GM23338 (cell line): ENCODE data around the gene CRYBG3. TPM values are rescaled to one million over a fixed set of nuclear protein-coding genes. Genes with fewer than 3 reads are reported as not detected.

ENCODE experiments used
- ATAC-seq: fragments of 200-7000 bp; cut with Tn5 transposase; 3 replicates; pipeline ENCODE4 v1.9.1; 2020
- DNase-seq: peaks from one replicate; pipeline ENCODE4 v3.0.0-alpha.2; 2015; ENCODE audit warnings: low spot score
- H2AFZ ChIP-seq: fragments of 200-600 bp; sonication (generic); 2 replicates; pipeline ENCODE4 v1.8.0; 2016; ENCODE audit warnings: antibody characterized with exemption, mild to moderate bottlenecking, moderate library complexity
- H3F3A ChIP-seq: fragments of 200-600 bp; sonication (generic); replicated peaks from 2 replicates; pipeline ENCODE4 v1.8.0; 2017; ENCODE audit warnings: antibody characterized with exemption, mixed run types, low read depth
- H3K27ac ChIP-seq: fragments of 200-600 bp; sonication (generic); 2 replicates; pipeline ENCODE4 v1.6.1; 2016; ENCODE audit warnings: low read depth
- H3K27me3 ChIP-seq: fragments of 200-600 bp; sonication (generic); 2 replicates; pipeline ENCODE4 v1.8.0; 2016; ENCODE audit warnings: mild to moderate bottlenecking, mixed run types, moderate library complexity; ENCODE audit not compliant: insufficient read depth
- H3K36me3 ChIP-seq: fragments of 200-600 bp; sonication (generic); 2 replicates; pipeline ENCODE4 v1.8.0; 2016; ENCODE audit warnings: mild to moderate bottlenecking; ENCODE audit not compliant: insufficient read depth
- H3K4me1 ChIP-seq: fragments of 200-600 bp; sonication (generic); 2 replicates; pipeline ENCODE4 v1.8.0; 2016; ENCODE audit warnings: mild to moderate bottlenecking, moderate library complexity; ENCODE audit not compliant: insufficient read depth
- H3K4me2 ChIP-seq: fragments of 200-600 bp; sonication (generic); 2 replicates; pipeline ENCODE4 v1.7.1; 2017; ENCODE audit warnings: mixed run types
- H3K4me3 ChIP-seq: fragments of 200-600 bp; sonication (generic); 2 replicates; pipeline ENCODE4 v1.6.1; 2016; ENCODE audit warnings: mixed run types
- H3K79me2 ChIP-seq: fragments of 200-600 bp; sonication (generic); replicated peaks from 2 replicates; pipeline ENCODE4 v1.8.0; 2017; ENCODE audit warnings: mild to moderate bottlenecking; ENCODE audit not compliant: insufficient read depth
- H3K9me2 ChIP-seq: fragments of 200-600 bp; sonication (generic); 2 replicates; pipeline ENCODE4 v1.8.0; 2017; ENCODE audit not compliant: insufficient read depth
- H4K20me1 ChIP-seq: fragments of 200-600 bp; sonication (generic); replicated peaks from 2 replicates; pipeline ENCODE4 v1.8.0; 2017; ENCODE audit warnings: mild to moderate bottlenecking; ENCODE audit not compliant: insufficient read depth
- H3K27ac Mint-ChIP-seq: 2 replicates; pipeline ENCODE4 v1.8.0; 2020; ENCODE audit warnings: inconsistent platforms, mild to moderate bottlenecking, moderate library complexity, mixed read lengths
- H3K27me3 Mint-ChIP-seq: 3 replicates; pipeline ENCODE4 v1.8.0; 2022; ENCODE audit warnings: low read depth, mild to moderate bottlenecking, moderate library complexity, mixed read lengths, inconsistent platforms; ENCODE audit not compliant: insufficient read depth, poor library complexity
- H3K36me3 Mint-ChIP-seq: 3 replicates; pipeline ENCODE4 v1.8.0; 2021; ENCODE audit warnings: low read depth, mild to moderate bottlenecking, inconsistent platforms, moderate library complexity, mixed read lengths
- H3K4me1 Mint-ChIP-seq: 3 replicates; pipeline ENCODE4 v1.8.0; 2020; ENCODE audit warnings: mild to moderate bottlenecking, inconsistent platforms, mixed read lengths
- H3K4me3 Mint-ChIP-seq: 3 replicates; pipeline ENCODE4 v1.8.0; 2021; ENCODE audit warnings: moderate library complexity, mild to moderate bottlenecking, inconsistent platforms, mixed read lengths
- H3K9me3 Mint-ChIP-seq: 3 replicates; pipeline ENCODE4 v1.8.0; 2020; ENCODE audit warnings: moderate library complexity, mild to moderate bottlenecking, inconsistent platforms, mixed read lengths
- CREB1 ChIP-seq: fragments of 250-450 bp; sonication (Bioruptor Pico); IDR thresholded peaks from 2 replicates; pipeline ENCODE4 v1.5.0; 2020; ENCODE audit warnings: low read depth, mild to moderate bottlenecking, moderate library complexity
- CTCF ChIP-seq, 2 experiments: fragments of 200-600 bp in 1 of 2; sonication (generic) in 1 of 2; conservative IDR thresholded peaks; 2 replicates each; pipeline versions ENCODE4 v1.5.1 to v1.6.1; 2016 to 2017; ENCODE audit warnings: antibody characterized with exemption in 2 of 2, low read depth in 2 of 2, mild to moderate bottlenecking in 2 of 2, moderate library complexity in 1 of 2
- ETS1 ChIP-seq: IDR thresholded peaks from 2 replicates; pipeline ENCODE4 v1.6.1; 2016; ENCODE audit warnings: antibody characterized with exemption
- EZH2 ChIP-seq: fragments of 200-600 bp; sonication (generic); IDR thresholded peaks from one replicate; pipeline ENCODE4 v1.8.0; 2017; ENCODE audit warnings: antibody characterized with exemption, mild to moderate bottlenecking, low read depth; ENCODE audit not compliant: unreplicated experiment
- EZH2phosphoT487 ChIP-seq: fragments of 200-600 bp; sonication (generic); IDR thresholded peaks from one replicate; pipeline ENCODE4 v1.8.1; 2018; ENCODE audit warnings: antibody characterized with exemption; ENCODE audit not compliant: unreplicated experiment
- JUNB ChIP-seq: IDR thresholded peaks from one replicate; pipeline ENCODE4 v1.6.1; 2016; ENCODE audit warnings: antibody characterized with exemption; ENCODE audit not compliant: unreplicated experiment
- NANOG ChIP-seq: IDR thresholded peaks from 2 replicates; pipeline ENCODE4 v1.6.1; 2016; ENCODE audit warnings: antibody characterized with exemption, borderline replicate concordance
- POLR2AphosphoS5 ChIP-seq: IDR thresholded peaks from 2 replicates; pipeline ENCODE4 v1.6.1; 2016; ENCODE audit warnings: antibody characterized with exemption, low read depth
- STAT1 ChIP-seq: IDR thresholded peaks from one replicate; pipeline ENCODE4 v1.6.1; 2016; ENCODE audit warnings: antibody characterized with exemption; ENCODE audit not compliant: unreplicated experiment
- ZNF114 ChIP-seq: fragments of 250-450 bp; sonication (Bioruptor Pico); IDR thresholded peaks from 2 replicates; pipeline ENCODE4 v1.5.0; 2020; ENCODE audit warnings: mild to moderate bottlenecking, moderate library complexity
- ZNF331 ChIP-seq: fragments of 250-450 bp; sonication (Bioruptor Pico); IDR thresholded peaks from 2 replicates; pipeline ENCODE4 v1.5.0; 2020; ENCODE audit warnings: low read depth, mild to moderate bottlenecking, moderate library complexity
- ZNF462 ChIP-seq: fragments of 250-450 bp; sonication (Bioruptor Pico); IDR thresholded peaks from 2 replicates; pipeline ENCODE4 v1.5.0; 2020; ENCODE audit warnings: mild to moderate bottlenecking, moderate library complexity
- polyA plus RNA-seq: library from polyadenylated mRNA; unstranded; fragments of >200 nt; fragmentation: Nextera tagmentation; extraction: Ambion mirVana; gene quantifications from 2 replicates; pipeline ENCODE4 v1.2.1, GENCODE V29; 2016
- total RNA-seq: library from RNA; depleted of rRNA; stranded (reverse); fragments of >200 nt; shearing (Covaris generic); gene quantifications from 2 replicates; pipeline ENCODE4 v1.2.3, GENCODE V29; 2014
- TF ChIP-seq, protein P1 (sequence below): IDR thresholded peaks from one replicate; pipeline ENCODE4 v1.6.1; 2018; ENCODE audit warnings: antibody characterized with exemption; ENCODE audit not compliant: unreplicated experiment

Gene CRYBG3
- total and polyA plus RNA-seq, 2 experiments from 2014 or later, result 2.3 to 8.9 TPM

DNA sequence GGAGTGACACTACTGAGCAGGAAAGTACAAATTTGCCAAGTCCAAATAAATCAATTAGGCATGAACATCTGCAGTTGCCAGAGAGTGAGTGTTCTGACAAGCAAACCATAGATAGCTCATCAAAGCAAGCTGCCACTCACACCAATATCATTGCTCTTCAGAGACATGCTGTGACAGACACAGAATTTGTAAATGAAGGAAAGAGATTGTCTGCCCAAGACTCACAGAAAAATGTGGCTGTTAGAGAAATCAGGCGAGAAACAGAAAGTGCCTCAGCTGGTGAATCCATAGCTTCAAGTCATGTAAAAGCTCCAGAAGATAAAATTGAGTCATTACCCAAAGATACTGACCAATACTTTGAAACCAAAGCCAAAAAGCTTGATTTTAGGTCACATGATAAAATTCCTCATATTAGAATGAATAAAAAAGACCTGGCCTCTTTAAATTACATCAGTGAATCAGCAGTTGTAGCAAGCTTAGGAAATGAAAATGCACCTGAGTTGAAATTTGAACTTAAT lies 50.8 kb downstream of the CRYBG3 start:
- ATAC-seq, result no peak
- Histone ChIP-seq H3K9me2 (no peaks in the 10 kb centered on the region), H3K79me2 (no peaks in the 10 kb centered on the region), H3K36me3 (no peaks in the 10 kb centered on the region), H3K27ac (no peak overlapping the region), H3K4me1 (no peaks in the 10 kb centered on the region), H3F3A (no peaks in the 10 kb centered on the region), H3K4me2 (no peak overlapping the region), H3K4me3 (no peak overlapping the region), H4K20me1 (no peaks in the 10 kb centered on the region), H2AFZ (no peak overlapping the region), H3K27me3 (no peaks in the 10 kb centered on the region)
- Mint-ChIP-seq H3K4me1 (peaks cover 6% of the 10 kb centered on the region; the same call in 1 of the 3 replicates), H3K27me3 (no peaks in the 10 kb centered on the region), H3K36me3 (peaks cover 19% of the 10 kb centered on the region), H3K27ac (no peak overlapping the region), H3K9me3 (no peaks in the 10 kb centered on the region; the same call in 2 of the 3 replicates), H3K4me3 (no peak overlapping the region)
- TF ChIP-seq EZH2 (no peak), POLR2AphosphoS5 (no peak), ZNF114 (CRISPR knock-in tag) (no peak), STAT1 (no peak), NANOG (no peak), ZNF331 (CRISPR knock-in tag) (no peak), ZNF462 (CRISPR knock-in tag) (no peak), JUNB (no peak), CREB1 (CRISPR knock-in tag) (no peak), CTCF (conservative IDR thresholded peaks at IDR 0.05; ENCODE audit: low read depth in 2 of 2) (no peak), EZH2phosphoT487 (no peak), ETS1 (no peak)
- TF ChIP-seq, protein P1, sequence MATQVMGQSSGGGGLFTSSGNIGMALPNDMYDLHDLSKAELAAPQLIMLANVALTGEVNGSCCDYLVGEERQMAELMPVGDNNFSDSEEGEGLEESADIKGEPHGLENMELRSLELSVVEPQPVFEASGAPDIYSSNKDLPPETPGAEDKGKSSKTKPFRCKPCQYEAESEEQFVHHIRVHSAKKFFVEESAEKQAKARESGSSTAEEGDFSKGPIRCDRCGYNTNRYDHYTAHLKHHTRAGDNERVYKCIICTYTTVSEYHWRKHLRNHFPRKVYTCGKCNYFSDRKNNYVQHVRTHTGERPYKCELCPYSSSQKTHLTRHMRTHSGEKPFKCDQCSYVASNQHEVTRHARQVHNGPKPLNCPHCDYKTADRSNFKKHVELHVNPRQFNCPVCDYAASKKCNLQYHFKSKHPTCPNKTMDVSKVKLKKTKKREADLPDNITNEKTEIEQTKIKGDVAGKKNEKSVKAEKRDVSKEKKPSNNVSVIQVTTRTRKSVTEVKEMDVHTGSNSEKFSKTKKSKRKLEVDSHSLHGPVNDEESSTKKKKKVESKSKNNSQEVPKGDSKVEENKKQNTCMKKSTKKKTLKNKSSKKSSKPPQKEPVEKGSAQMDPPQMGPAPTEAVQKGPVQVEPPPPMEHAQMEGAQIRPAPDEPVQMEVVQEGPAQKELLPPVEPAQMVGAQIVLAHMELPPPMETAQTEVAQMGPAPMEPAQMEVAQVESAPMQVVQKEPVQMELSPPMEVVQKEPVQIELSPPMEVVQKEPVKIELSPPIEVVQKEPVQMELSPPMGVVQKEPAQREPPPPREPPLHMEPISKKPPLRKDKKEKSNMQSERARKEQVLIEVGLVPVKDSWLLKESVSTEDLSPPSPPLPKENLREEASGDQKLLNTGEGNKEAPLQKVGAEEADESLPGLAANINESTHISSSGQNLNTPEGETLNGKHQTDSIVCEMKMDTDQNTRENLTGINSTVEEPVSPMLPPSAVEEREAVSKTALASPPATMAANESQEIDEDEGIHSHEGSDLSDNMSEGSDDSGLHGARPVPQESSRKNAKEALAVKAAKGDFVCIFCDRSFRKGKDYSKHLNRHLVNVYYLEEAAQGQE, result no peak
- no peak for DNase-seq
